Mucosa of gallbladder (tissue), 1 donor: ENCODE results near the gene RAD1. TPM values are rescaled to one million over a fixed set of nuclear protein-coding genes. Genes with fewer than 3 reads are reported as not detected.
"Not testable (repeated sequence)": the region's sequence is repeated elsewhere in the genome, so short reads cannot be mapped to it uniquely, and the experiment has no call there.

Experiments used
- DNase-seq: peaks from one replicate; pipeline ENCODE4 v3.0.0-alpha.2; 2020; ENCODE audit warnings: low spot score
- total RNA-seq: library from RNA; stranded (reverse); gene quantifications from one replicate; pipeline ENCODE4 v1.2.1, GENCODE V29; 2021
- donor health status: DM: no; HTN: no; CAD: no.

Gene RAD1
- 16.9 TPM for total RNA-seq

- peak; percentile 98 for DNase-seq
Observed at GRCh38 chr5:34915139-34915855, at the start of gene RAD1, which contains the start of gene BRIX1. RAD1 (minus strand) TSS chr5:34915504; CDS start chr5:34914892, 612 bp downstream. BRIX1 (plus strand) TSS chr5:34915711; CDS start chr5:34915739, 28 bp downstream.

DNA sequence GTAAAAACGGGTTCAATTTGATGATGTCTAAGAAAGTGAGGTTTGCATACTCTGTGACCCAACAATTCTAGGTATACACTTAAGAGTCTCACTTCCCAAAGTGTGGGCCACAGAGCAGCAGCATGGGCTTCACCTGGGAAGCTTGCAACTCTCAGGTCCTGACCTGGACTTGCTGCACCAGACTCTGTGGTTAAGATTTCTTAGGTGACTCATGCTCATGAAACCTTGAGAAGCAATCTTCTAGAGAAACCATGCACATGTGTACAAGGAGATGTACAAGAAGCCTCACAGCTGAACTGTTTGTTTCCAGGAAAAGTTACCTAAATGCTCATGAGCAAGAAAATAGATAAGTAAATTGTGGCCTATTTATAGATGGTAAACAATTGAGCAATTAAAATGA is 44.0 kb upstream of the RAD1 start:
- no peak for DNase-seq

DNA sequence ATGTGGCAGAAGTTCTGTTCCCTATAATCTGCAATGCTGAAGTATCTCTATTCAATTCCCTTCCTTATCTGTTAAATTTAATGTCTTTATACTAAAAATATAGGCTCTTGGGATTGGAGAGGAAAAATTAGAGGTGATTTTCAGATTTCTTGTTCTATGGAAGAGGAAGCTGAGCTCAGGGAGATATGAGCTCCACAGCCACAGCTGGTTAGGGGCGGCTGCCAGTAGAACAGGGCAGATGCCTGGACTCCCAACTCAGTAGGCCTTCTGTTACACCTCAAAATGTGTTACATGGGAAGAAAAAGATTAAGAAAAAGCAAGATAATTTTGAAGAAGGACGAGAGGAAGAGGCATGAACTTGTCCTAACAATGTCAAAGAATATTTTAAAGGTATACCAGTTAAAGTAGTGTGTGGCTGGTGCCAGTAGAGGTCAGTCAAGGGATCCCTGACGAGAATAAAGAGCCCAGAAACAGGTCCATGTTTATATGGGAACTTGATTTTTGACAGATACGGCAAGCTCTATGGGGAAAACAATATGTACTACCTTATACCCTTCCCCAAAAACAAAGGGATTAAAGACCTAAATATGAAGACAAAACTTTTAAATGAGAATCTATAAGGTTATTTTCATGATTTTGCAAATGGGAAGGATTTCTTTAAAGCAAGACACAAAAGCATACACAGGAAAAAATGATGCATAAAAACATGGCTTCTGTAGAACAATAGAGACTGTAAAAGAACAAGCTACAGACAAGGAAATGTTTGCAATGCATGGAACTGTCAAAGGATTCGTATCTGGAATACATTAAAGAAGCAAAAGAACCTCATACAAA is 42.8 kb upstream of the RAD1 start:
- DNase-seq: no peak

GRCh38 chr5:34957321-34957720 is 42.0 kb upstream of the RAD1 start:
- no peak for DNase-seq

- DNase-seq: no peak
Observed at GRCh38 chr5:34944460-34945047, 29.2 kb upstream of the RAD1 start.

DNA sequence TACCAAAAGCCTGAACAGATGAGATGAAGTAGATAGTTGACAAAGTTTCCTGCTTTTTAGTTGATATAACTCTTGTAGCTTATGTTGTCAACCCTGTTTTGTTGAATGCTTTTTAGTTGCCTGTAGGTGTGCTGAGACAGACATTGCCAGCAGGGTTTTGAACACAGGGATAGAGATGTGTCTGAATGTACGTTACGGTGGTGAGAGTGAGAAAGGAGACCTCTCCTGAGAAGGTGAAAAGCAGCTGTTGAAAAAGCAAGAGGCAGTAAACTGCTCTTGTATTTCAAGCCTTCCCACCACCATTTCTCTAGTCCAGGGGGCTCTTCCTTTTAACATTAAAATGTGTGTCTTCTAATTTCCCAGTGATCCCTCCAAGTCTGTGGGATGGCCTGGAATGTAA is 28.7 kb upstream of the RAD1 start:
- DNase-seq: no peak

GRCh38 chr5:34941936-34942335 is 26.6 kb upstream of the RAD1 start:
- DNase-seq: no peak

GRCh38 chr5:34932947-34933346 is 17.6 kb upstream of the RAD1 start:
- DNase-seq: no peak

- DNase-seq: no peak
Observed at GRCh38 chr5:34930870-34931269, 15.6 kb upstream of the RAD1 start.

DNA sequence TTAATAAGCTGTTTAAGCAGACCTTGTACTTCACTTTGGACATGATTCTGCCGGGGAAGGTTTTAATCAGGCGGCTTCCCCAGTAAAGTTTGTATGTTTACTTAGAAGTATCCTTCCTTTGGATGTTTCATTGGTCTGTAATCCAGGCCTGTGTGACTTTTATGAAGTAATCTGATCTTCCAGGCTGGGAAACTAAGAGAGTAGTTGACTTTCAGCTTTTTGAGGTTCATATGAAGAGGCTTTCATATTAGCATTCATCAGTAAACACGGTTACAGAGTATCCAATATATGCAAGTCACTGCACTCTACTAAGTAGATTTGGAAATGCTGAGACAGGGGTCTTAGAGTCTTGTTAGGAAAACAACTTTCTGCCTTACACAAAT is 15.1 kb upstream of the RAD1 start:
- DNase-seq: no peak

DNA sequence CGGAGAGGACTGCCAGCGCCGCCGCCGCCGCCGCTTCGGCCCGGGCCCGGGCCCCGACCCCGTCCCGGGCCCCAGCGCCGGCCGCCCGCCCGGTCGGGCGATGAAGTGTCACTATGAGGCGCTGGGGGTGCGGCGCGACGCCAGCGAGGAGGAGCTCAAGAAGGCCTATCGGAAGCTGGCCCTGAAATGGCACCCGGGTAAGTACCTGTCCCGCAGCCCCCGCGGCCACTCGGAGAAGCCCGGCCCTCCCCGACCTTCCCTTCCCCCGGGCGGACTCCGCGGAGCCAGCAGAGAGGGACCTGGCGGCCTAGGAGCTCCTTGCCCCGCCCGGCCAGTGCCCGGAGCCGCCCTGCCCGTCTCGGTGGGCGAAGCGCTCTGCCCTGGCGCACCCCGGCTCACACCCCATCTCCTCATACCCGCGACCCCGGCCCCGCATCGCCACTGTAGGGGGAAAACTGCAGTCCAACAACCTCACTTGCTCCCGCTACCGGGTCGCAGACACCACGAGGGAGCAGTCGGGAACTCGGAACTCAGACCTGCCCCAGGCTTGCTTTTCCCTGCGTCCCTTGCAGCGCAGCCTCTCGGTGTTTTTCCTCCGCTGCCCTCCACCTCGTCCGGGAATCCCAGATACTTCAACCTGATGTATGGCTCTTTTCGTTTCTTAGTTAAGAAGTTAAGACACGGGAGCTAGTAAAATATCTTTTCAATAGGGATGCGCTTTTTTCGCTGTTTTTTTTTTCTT is 14.6 kb upstream of the RAD1 start:
- peak; percentile 85 for DNase-seq

GRCh38 chr5:34929134-34929719 is 13.9 kb upstream of the RAD1 start, which contains the start of gene DNAJC21:
DNAJC21 (plus strand) TSS chr5:34929559; CDS start chr5:34929820, 261 bp downstream.
- DNase-seq: peak; percentile 97

- no peak for DNase-seq
Observed at GRCh38 chr5:34928267-34928666, 13.0 kb upstream of the RAD1 start.

DNA sequence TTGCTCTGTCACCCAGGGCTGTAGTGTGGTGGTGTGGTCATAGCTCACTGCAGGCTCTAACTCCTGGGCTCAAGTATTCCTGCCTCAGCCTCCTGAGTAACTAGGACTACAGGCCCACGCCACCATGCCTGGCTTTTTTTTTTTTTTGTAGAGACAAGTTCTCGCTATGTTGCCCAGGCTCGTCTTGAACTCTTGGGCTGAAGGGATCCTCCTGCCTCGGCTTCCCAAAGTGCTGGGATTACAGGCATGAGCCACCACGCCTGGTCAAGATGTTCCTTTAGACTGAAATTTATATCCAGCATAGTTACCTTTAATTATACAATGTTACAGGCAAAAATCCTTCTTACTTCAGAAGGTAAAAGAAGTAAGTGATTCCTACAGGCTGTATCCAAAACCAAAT is 12.5 kb upstream of the RAD1 start:
- DNase-seq: no peak

DNA sequence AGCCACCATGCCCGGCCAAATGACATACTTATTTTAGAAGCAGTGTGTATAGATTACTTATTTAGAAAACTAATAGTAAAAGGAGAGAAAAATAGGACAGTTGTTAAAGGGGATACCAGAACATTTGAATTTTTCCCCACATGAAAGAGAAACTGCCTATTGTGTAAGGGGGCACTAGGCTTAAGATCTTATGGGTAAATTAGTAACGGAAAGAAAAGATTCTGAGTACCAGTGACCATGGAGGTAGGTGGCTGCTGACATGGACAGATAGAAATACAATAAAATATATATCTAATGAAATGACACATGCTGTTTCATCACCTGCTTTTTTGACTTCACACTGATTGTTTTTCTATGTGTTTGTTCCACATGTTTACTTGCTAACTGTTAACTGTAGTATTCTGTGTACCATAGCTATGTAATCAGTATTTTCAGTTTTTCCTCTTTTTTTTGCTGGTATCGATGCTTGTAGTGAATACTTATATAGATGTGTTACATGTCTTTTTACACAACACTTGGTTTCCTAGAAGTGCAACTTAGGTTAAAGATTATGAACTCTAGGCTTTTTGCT is 11.1 kb upstream of the RAD1 start:
- DNase-seq: no peak

DNA sequence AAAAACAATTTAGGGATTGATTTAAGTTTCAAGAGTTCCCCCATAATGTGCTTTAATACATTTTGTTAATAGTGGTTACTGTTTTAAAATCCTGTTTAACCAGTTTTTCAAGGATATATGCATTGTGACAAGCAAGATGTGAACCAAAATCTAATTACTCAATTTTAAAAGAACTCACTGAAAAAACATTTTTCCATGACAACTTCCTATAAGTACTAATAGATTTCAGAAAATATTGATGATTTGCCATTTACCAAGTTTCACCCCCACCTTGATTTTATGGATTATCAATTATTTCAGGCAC is 9.1 kb upstream of the RAD1 start:
- DNase-seq: no peak

- peak; percentile 24 for DNase-seq
Observed at GRCh38 chr5:34923694-34924461, 8.6 kb upstream of the RAD1 start.

DNA sequence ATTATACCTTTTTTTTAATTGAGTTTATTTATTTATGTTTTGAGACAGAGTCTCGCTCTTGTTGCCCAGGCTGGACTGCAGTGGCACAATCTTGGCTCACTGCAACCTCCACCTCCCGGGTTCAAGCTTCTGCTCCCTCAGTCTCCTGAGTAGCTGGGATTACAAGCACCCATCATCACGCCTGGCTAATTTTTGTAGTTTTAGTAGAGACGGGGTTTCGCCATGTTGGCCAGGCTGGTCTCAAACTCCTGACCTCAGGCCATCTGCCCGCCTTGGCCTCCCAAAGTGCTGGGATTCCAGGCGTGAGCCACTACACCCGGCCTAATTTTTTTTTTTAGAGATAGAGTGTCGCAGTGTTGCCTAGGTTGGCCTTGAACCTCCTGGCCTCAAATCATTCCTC is 8.0 kb upstream of the RAD1 start:
- not testable (repeated sequence) for DNase-seq

DNA sequence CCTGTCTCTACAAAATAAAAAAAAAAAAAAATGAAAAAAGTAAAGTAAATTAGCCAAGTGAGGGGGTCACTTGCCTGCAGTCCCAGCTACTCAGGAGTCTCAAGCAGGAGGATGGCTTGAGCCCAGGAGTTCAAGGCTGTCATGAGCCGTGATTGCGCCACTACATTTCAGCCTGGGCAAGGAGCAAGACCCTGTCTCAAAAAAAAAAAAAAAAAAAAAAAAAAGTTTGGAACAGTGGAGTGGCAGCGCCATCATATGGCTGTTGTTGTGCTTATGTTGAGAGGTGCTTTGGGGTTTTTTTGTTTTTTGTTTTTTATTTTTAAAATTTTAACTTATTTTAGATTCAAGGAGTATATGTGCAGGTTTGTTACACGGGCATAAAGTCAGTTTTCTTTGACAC is 3.8 kb upstream of the RAD1 start:
- DNase-seq: no peak

- DNase-seq: no peak
Observed at GRCh38 chr5:34918025-34918424, 2.7 kb upstream of the RAD1 start.

GRCh38 chr5:34916518-34916917 is 1.2 kb upstream of the RAD1 start:
- no peak for DNase-seq
